ENCODE measurements around the gene ACTN4.

ACTN4 gene

GRCh38 chr19:38697641-38698071 lies 50.2 kb downstream of the ACTN4 start:
- no peak for FAIRE-seq

GRCh38 chr19:38698225-38699026 lies 51.0 kb downstream of the ACTN4 start:
- no peak for FAIRE-seq

GRCh38 chr19:38699027-38699346 lies 51.5 kb downstream of the ACTN4 start:
- FAIRE-seq = no peak

- no peak for FAIRE-seq
Observed at GRCh38 chr19:38699647-38700349, 52.3 kb downstream of the ACTN4 start.

GRCh38 chr19:38700350-38700901 lies 53.0 kb downstream of the ACTN4 start:
- no peak for FAIRE-seq

- no peak for FAIRE-seq
Observed at GRCh38 chr19:38700902-38701454, 53.5 kb downstream of the ACTN4 start.

- FAIRE-seq = no peak
Observed at GRCh38 chr19:38701455-38702063, 54.1 kb downstream of the ACTN4 start.

GRCh38 chr19:38702278-38702677 lies 54.8 kb downstream of the ACTN4 start:
- FAIRE-seq = no peak

- FAIRE-seq = no peak
Observed at GRCh38 chr19:38703509-38703908, 56.1 kb downstream of the ACTN4 start.

GRCh38 chr19:38704488-38705026 lies 57.1 kb downstream of the ACTN4 start:
- no peak for FAIRE-seq

- no peak for FAIRE-seq
Observed at GRCh38 chr19:38705197-38706019, 58.0 kb downstream of the ACTN4 start.

- FAIRE-seq = no peak
Observed at GRCh38 chr19:38706792-38707511, 59.5 kb downstream of the ACTN4 start.

- FAIRE-seq = no peak
Observed at GRCh38 chr19:38707512-38708114, 60.2 kb downstream of the ACTN4 start.

GRCh38 chr19:38708413-38709024 lies 61.1 kb downstream of the ACTN4 start:
- no peak for FAIRE-seq

- FAIRE-seq = no peak
Observed at GRCh38 chr19:38709119-38709518, 61.7 kb downstream of the ACTN4 start.

- FAIRE-seq = no peak
Observed at GRCh38 chr19:38709671-38710415, 62.4 kb downstream of the ACTN4 start.

GRCh38 chr19:38710416-38710702 lies 62.9 kb downstream of the ACTN4 start:
- FAIRE-seq = no peak

- FAIRE-seq = no peak
Observed at GRCh38 chr19:38710928-38711725, 63.7 kb downstream of the ACTN4 start.

- no peak for FAIRE-seq
Observed at GRCh38 chr19:38711726-38712153, 64.3 kb downstream of the ACTN4 start.
